HT1080 (cell line): ENCODE measurements around the gene KCNK5. TPM values are rescaled to one million over a fixed set of nuclear protein-coding genes. Genes with fewer than 3 reads are reported as not detected.
A peak's percentile ranks its signal among the peaks of the same experiment; 100 is the strongest.

Experiments used
- DNase-seq: peaks from one replicate; pipeline ENCODE4 v3.0.0-alpha.2; 2015; ENCODE audit warnings: low read depth
- total RNA-seq: library from RNA; depleted of rRNA; stranded (reverse); fragments of >200 nt; shearing (Covaris generic); gene quantifications from 2 replicates; pipeline ENCODE4 v1.2.3, GENCODE V29; 2014

KCNK5 gene
- total RNA-seq, 1 experiment from 2014 or later, result not detected

DNA sequence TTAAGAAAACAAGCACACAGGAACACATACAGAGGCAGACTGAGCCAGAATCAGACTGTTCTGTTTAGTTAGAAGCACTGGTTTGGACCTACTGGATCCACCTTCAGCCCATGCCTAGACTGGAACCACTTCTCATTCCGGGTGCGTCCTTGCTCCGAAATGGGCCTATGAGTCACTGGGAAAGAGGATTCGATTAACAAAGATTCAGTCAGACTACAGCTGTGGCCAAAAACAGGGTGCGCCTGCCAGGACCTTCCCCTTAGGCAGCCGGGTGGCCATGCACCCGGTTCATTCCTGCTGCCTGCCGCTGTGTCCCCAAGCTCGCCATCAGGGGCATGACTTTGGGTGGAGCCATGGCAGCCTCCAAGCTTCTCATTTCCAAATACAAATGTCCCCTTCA is 14.5 kb upstream of the KCNK5 start:
- no peak for DNase-seq

DNA sequence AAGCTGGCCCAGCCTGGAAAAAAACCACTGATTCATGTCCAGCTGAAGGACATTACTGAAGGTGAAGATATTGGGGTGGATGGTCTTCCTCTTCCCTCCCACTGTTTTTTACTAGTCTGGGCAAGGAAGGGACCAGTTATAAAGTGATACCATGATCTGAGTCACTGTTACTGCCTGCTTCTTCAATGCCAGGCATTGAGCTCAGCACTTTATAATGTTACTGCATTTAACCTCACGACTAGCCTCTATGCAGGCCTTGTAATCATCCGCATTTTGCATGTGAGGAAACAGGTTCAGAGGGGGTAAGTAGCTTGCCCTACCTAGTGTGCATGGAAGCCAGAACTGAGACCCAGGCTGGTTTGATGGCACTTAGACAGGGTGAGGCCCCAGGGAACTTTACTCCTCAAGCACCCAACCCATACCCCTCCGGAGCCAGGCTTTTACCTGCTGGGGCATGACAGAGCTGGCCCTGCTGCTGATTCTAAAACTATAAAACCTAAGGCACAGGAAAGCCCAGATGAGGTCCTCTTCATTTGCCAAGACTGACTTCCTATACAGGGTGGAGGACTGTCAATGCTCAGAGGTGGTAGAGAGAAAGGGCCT is 11.0 kb upstream of the KCNK5 start:
- no peak for DNase-seq

DNA sequence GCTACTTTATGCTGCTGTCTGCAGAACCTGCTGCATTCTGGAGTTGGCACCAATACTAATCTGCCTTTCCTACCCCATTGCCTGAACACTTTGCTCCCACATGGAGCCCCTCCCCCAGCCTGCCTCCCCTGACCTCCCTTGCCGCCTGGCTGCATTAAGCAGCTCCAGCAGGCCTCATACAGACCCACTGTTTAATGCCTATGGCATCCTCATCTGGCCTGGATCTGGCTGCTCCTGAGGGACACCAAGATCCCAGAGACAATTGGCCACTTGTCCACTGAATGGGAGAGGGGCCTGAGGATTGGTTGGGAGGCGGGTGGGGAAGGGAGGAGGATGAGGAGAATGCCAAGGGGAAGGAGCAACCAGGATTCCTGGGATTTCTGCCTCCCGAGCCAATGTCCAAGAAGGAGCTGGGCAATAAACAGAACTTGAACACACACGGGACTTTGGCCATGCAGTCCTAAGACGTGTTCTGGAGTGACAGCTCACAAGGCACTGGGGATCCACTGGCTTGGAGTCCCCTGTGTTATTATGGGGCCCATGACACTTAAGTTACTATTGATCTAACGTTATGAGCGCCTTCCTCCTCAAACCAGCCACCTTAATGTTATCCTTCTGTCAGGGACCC is 10.4 kb upstream of the KCNK5 start:
- no peak for DNase-seq

DNA sequence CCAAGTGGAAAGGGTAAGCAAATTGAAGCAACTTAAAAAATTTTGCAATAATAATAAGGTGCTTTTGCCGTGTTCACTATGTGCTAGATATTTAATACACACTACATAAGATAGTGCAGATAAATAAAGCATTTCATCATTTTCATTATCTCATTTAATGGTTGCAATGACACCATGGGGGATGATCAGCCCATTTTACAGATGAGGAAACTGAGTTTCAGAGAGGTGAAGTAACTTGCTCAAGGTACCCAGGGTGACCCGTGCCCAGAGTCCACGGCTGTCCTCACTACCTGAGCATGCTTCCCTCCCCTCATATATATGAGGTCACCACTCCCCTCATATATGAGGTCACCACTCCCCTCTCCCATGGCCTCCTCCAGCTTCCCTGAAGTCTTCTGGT is 7.5 kb upstream of the KCNK5 start:
- no peak for DNase-seq

DNA sequence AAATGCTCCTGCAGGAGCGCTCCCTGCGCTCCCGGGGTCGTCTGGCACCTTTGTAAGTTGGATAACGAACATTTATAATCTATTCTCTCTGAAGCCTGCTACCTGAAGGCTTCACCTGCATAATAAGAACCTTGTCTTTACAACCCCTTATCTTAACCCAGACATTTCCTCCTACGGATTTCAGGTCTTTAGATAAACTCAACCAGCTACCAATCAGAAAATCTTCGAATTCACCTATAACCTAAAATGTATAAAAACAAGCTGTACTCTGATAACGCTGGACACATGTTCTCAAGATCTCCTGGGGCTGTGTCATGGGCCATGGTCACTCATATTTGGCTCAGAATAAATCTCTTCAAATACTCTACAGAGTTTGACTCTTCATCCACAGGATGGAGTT is 4.1 kb upstream of the KCNK5 start:
- DNase-seq, result no peak

DNA sequence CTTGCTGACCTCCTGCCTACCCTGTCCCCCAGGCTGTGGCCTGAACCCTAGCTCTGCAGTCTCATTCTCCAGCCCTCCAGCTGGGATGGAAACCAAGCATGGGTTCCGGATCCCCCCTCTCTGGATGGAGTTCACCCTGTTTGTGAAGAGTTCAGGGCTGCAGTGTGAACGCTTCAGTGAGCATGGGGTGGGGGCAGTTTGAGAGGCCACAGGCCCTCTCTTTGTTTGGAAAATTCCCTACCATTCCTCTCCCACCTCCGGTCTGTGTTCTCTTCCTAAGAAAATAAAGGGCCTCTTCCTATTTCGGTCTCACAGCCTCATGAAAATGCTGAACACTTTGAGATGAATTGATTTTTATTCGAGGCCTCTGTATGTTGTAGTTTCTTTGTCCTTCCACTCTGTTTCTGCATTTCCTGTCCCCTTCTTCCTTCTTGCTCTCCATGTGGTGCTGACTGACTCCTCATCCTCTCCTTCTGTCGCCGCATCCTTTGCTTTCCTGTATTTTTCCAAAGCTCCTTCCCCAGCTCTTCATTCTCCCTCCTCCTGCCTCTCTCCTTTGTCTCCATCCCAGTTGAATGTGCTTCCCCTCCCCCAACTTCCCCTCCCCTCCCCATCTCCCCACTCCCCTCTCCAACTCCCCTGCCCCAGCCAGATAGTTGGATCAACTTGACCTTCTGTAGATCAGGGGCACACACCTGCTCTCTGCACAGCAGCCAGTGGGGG is 2.4 kb upstream of the KCNK5 start:
- no peak for DNase-seq

DNA sequence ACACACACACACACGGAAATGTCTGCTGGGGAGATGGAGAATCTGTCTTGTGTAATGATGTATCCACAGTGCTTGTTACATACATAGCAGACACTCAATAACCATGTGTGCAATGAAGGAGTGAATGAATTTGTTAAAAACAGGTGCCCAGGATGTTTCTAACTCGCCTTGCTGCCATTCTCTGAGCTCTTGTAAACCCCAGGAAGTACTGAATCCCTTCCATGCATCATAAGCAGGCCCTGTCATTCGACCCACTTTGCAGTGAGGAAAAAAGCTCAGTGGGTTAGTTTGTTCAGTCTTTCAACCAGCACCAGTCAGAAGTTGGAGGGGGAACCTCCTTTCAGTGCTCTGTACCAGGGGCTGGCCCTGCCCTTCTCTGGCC is 1.4 kb upstream of the KCNK5 start:
- no peak for DNase-seq

DNA sequence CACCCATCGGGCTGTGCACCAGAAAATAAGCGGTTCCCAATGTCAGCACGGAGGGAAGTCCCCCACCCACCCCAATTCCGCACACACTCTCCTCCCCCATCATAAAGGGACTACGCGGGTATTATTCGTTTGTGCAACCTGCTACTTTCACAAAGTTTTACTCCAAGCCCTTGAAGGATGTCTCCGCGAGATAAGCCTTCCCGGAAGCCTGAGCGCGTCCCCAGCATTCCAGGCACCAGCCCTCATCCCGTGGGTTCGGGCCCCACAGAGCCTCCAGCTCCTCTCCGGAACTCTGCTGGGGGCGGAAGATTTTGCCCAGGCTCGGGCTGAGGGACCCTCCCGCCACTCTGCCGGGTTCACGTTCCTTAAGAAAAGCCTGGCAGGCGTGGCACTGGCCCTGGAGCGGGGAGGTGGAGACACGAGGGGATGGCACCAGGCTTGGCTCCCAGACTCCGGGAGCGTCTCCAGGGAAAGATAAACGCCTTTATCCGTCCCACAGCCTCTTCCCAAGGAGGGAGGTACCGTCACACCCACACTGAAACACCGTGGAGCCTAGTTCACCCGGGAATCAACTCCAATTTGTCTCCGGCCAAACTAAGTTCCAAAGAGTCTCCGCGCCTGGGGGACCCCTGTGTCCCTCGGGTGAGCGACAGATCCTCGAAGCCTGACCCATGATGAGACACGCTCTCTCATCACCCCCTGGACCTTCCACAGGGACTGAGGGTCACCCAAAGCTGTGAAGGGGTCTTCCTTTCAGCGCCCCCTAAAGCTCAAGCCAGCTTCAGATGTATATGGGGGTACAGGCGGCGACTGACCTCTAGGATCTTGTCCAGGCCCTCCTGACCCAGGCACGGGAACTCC is 934 bp downstream of the KCNK5 start:
- no peak for DNase-seq

DNA sequence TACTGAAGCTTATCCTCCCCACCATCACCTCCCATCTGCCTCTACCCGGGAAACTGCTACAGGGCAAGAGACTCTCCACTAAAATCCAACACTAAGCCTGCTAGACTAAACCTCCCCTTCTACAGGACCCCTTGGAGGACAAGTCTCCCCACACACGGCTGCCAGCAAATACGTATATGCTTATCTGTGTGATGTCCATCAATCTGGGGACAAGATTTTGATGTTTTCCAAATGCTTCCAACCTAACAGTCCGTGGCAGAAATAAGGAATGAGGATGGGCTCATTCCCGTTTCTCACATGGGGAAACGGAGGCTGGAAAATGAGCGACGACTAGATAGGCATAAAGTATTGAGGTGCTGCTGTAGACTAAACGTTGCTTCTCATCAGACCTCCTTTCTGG is 1.8 kb downstream of the KCNK5 start:
- DNase-seq, result no peak

DNA sequence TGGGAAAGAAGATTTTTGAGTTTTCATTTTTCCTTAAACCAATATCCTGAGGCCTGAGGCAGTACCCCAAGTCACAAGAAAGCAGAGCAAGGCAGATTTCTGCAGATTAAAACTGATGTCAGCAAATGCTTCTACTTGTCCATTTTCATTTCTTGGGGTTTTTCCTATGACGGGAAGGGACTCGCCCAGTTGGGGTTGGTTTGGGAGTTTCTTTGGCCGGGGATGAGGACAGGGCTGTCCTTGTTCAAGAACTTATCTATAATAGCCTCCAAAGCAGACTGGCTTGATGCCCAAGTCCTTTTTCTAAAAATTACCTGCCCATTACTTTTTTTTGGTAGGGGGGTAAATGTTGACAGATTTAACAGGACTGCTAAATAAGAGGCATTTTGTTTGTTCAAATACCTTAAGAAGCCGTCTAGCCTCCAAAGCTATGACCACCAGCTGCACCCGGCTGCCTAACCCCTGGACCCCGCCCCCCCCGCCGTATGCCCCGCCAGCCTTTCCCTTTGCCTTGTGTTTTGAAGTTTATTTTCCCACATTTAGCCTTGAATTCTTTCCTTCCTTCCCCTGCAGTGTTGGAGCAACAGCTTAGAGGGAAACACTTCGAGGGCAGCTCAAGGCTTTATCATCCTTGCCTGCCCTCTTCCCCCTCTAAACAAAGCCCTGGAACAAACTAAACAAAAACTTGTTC is 2.5 kb downstream of the KCNK5 start:
- DNase-seq, result no peak

DNA sequence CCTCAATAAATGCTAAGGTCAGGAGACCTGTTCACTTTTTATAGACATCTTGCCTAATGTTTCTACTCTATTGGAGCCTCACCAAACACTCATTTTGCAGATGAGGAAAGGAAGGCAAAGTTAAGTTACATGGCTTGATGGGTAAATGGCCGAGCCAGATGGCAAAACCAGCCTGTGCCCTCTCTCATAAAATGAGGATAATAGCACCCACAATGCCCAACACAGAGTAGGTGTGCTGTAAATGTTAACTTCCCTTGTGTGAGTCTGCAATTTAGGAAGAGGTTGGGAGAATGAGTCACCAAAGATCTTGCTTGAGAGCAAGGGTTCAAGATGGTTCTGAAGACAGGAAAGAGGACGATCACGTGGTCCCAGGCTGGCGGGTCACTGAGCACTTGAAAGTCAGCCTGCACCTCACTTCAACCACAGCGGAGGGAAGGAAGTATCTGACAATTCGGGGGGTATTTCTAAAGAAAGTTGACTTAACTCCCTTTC is 3.3 kb downstream of the KCNK5 start:
- peak; percentile 31 for DNase-seq

DNA sequence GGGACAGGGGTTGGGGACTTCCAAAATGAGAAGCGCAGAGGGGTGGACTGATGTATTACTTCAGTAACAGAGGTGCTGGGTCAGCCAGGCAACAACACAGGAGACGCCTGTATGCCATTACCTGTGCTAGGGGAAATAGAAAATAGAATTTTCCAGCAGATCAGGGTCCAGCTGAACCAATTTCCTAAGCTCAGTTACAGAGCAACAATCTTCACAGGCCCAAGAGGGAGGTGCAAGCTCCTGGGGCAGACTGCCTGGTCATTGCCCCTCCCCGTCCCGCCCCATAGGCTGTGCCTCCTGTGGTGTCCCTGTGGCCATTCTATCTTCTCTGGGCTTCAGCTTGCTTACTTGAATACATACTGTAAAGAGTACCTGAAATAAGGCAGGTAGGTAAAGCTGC is 3.7 kb downstream of the KCNK5 start:
- DNase-seq, result no peak

DNA sequence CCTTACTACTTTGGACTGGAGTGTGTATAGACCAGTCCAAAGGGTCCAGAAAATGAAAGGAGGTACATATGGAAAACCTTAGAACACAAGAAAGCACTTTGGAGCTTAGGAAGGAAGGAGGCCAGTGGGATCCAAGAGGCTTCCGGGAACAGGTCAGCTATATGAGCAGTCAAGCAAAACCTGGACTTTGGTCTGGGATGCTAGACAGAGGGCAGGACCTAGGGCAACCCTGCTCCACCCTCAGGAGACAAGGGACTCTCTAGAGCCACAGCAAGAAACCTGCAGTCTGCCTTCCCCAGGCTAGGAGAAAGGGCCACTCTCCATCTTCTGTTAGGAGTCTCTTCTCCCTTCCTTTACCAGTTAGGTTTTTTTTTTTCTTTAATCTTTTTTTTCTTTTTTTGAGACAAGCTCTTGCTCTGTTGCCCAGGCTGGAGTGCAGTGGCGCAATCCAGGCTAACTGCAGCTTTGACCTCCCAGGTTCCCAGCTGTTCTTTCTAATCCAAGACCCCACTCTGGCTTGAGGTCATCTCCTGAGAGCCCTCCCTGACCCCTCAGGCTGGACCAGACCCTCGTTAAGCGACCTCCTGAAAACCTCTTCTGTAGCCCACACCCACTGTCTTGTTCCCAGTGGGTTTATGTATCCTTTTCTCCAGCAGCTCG is 4.6 kb downstream of the KCNK5 start:
- DNase-seq, result no peak

DNA sequence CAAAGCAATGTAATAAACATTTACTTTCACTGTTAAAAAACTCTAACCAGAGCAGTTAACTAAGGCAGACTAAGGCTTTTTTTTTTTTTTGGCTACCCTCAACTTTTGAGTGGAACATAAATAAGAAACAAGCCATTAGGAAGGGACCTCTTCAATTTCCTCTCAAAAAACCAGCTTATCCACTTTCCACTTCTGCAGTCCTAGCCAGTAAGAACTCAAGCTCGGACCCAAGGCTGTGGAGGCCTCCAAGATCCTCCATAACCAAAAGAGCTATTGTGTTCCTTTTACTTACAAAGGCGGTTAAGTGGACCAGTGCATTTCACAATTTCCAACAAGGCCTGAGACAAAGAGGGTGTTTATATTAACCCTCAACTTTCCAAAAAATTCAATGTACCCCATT is 5.3 kb downstream of the KCNK5 start:
- no peak for DNase-seq

DNA sequence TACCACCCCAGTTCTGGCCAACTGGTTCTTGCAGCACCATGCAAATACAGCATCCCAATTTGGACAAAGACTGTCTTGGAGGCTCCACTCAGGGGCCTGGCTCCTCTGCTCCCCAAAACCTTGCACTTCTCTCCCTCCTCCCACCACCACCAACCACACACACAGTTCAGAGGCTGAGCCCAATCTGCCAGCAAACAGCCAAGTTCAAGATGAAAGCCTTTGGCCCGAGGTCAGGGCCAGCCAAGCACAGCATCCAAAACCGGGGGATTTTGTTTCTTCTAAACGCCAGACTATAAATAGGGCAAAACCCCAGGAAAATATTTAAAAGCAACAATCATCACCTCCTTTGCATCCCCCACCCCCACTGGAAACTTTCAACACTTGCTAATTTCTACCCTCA is 5.7 kb downstream of the KCNK5 start:
- DNase-seq, result no peak

DNA sequence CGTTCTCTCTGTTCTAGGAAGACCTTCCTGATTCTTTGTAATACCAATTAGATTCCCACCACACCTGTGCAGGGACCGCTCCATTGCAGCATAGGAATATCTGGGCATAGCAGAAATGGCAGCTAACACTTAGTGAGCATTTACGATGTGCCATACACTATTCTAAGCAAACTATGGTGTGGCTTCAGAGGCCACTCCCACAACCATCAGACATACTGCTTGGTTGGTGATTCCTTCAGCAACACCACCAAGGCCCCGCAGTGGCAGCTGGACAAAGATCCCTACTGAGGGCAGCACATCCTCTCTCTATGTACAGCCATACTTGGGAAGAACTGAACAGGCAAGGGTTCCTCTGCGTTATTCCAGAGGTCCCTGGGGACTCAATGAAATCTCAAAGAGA is 6.2 kb downstream of the KCNK5 start:
- DNase-seq, result no peak

DNA sequence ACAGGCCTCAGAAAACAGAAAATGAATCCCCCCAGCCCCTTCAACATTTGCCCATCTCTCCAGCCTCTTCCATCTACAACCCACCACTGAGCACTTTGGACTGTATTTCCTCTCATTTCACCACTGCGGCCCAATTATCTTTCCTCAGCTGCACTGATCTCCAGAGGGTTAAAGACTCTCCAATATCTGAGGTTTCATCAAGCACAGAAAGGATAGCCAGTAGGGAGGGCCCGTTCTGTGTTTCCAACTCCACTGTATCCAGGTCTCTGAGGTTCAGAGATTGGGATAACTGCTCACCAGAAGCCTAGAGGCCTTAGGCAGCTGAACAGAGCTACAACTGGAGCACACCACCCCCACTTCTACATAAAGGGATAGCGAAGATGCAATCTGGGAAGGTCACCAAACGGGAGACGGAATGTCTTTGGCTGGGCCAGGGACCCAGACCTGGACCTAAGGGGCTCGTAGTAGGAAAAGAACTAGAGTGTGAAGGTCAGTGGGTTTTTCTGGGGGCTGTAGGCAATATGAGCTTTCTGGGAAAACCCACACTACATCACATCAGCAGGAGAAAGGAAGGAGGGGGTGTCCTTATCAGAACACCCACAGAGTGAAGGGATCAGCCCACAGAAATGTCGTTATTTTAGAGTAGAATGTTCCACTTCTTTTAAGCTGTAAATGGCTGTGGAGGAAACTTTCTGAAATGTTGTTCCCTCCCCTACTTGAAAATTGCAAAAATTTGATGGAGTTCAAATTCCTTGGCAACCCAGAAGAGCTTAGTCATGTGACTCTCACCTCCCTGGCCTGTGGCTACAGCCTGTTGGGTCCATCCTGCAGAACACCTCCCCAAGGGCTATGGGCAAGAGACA is 7.3 kb downstream of the KCNK5 start:
- no peak for DNase-seq

DNA sequence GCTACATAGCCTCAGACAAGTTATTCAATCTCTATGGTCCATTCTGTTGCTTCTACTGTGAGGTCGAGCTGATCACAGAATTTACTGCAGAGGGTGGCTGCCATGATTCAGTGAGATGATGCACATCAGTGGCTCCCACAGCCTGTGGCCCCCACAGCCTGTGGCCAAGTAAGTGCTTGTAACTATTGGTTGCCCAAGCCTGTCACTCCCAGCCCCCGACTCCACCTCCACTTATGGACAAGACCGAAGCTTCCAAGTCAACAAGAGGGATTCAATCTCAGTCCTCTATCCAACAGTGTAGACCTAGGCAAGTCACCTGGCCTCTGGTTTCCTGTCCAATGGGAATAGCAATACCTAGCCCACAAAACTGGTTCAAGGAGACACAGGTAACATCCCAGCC is 8.2 kb downstream of the KCNK5 start:
- DNase-seq, result no peak

DNA sequence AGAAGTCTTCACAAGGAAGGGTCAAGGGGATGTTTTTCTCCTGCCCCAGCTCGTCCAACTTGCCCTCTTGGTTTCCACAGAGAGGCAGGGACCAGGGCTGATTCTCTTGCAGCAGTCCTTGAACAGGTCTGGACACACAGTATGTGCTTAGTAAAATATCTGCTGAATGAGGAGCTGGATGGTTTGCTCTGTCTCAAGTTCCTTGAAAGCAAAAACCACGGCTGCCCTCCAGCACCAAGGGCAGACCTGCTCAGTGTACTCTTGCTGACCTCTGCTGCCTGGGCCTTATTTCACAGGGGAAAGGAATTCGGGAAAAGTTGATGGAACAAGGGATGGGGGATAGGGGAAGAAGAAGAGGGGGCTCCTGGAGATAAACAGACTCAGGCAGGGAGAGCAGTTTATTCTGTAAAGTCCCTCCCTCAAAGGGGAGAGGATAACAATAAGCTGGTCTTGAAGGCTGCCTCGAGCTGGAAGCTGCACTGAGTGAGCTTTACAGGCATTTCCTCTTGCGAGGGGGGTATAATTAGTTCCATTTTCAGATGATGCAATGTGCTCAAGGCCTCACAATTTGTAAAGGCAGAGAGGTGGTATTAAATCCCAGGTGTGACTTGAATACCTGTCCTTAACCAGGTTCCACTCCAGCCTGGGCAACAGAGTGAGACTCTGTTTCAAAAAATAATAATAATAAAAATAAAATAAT is 10.3 kb downstream of the KCNK5 start:
- no peak for DNase-seq
